Sigmoid colon (tissue), 7 donors: ENCODE data around the gene AVPR1B. TPM values are rescaled to one million over a fixed set of nuclear protein-coding genes. Genes with fewer than 3 reads are reported as not detected.

ENCODE experiments used
- DNase-seq: peaks from one replicate; pipeline ENCODE4 v3.0.0-alpha.2; 2019
- H3K27ac ChIP-seq, 4 donors: fragments of 200-600 bp; sonication (generic); one replicate each; pipeline ENCODE4 v1.5.1; 2016 to 2019; ENCODE audit warnings: mild to moderate bottlenecking in 1 of 4
- H3K27me3 ChIP-seq, 3 donors: fragments of 200-600 bp; sonication (generic); one replicate each; pipeline ENCODE4 v1.5.1; 2019; ENCODE audit warnings: mild to moderate bottlenecking in 1 of 3
- H3K36me3 ChIP-seq, 4 donors: fragments of 200-600 bp; sonication (generic); one replicate each; pipeline ENCODE4 v1.5.1; 2016 to 2019
- H3K4me1 ChIP-seq, 4 donors: fragments of 200-600 bp; sonication (generic); one replicate each; pipeline ENCODE4 v1.5.1; 2017 to 2019
- H3K4me3 ChIP-seq, 4 donors: fragments of 200-600 bp; sonication (generic); one replicate each; pipeline ENCODE4 v1.5.1; 2017 to 2019; ENCODE audit warnings: mild to moderate bottlenecking in 2 of 4, moderate library complexity in 1 of 4
- H3K9me3 ChIP-seq, 4 donors: fragments of 200-600 bp in 3 of 4; sonication (generic) in 3 of 4; one replicate each; pipeline versions ENCODE4 v1.5.1 to v1.6.1; 2013 to 2019
- CTCF ChIP-seq, 4 experiments: fragments of 450-650 bp in 3 of 4; fragments of 200-600 bp in 1 of 4; IDR thresholded peaks; one replicate each; pipeline ENCODE4 v1.5.1; 2016 to 2019; ENCODE audit warnings: antibody characterized with exemption in 4 of 4, mild to moderate bottlenecking in 3 of 4, moderate library complexity in 2 of 4
- EP300 ChIP-seq, 4 donors: sonication (generic); formaldehyde crosslinking; IDR thresholded peaks; one replicate each; pipeline ENCODE4 v1.6.1; 2017; ENCODE audit warnings: antibody characterized with exemption in 4 of 4
- POLR2A ChIP-seq, 2 donors: fragments of 450-650 bp; IDR thresholded peaks; one replicate each; pipeline ENCODE4 v1.6.1; 2016; ENCODE audit warnings: antibody characterized with exemption in 2 of 2, mild to moderate bottlenecking in 2 of 2, moderate library complexity in 2 of 2
- POLR2AphosphoS5 ChIP-seq, 4 donors: sonication (generic); formaldehyde crosslinking; IDR thresholded peaks; one replicate each; pipeline ENCODE4 v1.6.1; 2017; ENCODE audit warnings: antibody characterized with exemption in 4 of 4
- WGBS, 2 donors: extraction: QIAGEN DNeasy Blood & Tissue Kit; methylation state at CpG; one replicate each; pipeline ENCODE4 v1.1.7; 2013; 5-methylcytosine and 5-hydroxymethylcytosine counted together
- intact Hi-C: fragments of 100-400 bp; cut with DNase I; formaldehyde crosslinking; loops from one replicate; pipeline ENCODE4 v1.15.1; 2023
- polyA plus RNA-seq, 3 donors: library from polyadenylated mRNA; stranded (reverse); fragments of 200-250 nt; gene quantifications; one replicate each; pipeline ENCODE4 v1.2.3, GENCODE V29; 2013
- total RNA-seq, 4 donors: library from RNA; depleted of rRNA; stranded (reverse); fragments of >200 nt; gene quantifications; one replicate each; pipeline ENCODE4 v1.1.0, GENCODE V29; 2016
- donor health status: healthy with polysubstance abuse.
- donor health status: Bipolar disorder and iron deficiency.
- donor health status: healthy.

Gene AVPR1B
- total and polyA plus RNA-seq, 7 donors = 0.23 to 0.36 TPM; not detected in 5

GRCh38 chr1:206080026-206080820, 37.0 kb downstream of the AVPR1B start:
- intact Hi-C loops = no loop called here
- H3K27me3 ChIP-seq = peaks cover 0 to 3% (median 0%) of the 10 kb centered on the region in 3 donors
- no peaks in the 10 kb centered on the region for H3K9me3 ChIP-seq
- H3K36me3 ChIP-seq = no peaks in the 10 kb centered on the region
- DNase-seq = no peak
- TF ChIP-seq POLR2AphosphoS5 (IDR thresholded peaks at IDR 0.05) (no peak), EP300 (IDR thresholded peaks at IDR 0.05) (no peak), CTCF (IDR thresholded peaks at IDR 0.05) (no peak), POLR2A (IDR thresholded peaks at IDR 0.05) (no peak)
- H3K4me3 ChIP-seq = no peak overlapping the region
- H3K27ac ChIP-seq = no peak overlapping the region
- no peaks in the 10 kb centered on the region for H3K4me1 ChIP-seq
- 43 to 44% methylated on average over 8 of the region's 8 CpGs for WGBS, 2 donors

GRCh38 chr1:206079135-206079534, 38.1 kb downstream of the AVPR1B start:
- peaks cover 0 to 3% (median 0%) of the 10 kb centered on the region in 3 donors for H3K27me3 ChIP-seq
- H3K4me3 ChIP-seq = no peak overlapping the region
- no peaks in the 10 kb centered on the region for H3K9me3 ChIP-seq
- DNase-seq = no peak
- 17 to 53% methylated on average over 1 of the region's 1 CpG for WGBS, 2 donors
- no peaks in the 10 kb centered on the region for H3K36me3 ChIP-seq
- intact Hi-C loops = no loop called here
- TF ChIP-seq POLR2A (IDR thresholded peaks at IDR 0.05) (no peak), CTCF (IDR thresholded peaks at IDR 0.05) (no peak), POLR2AphosphoS5 (IDR thresholded peaks at IDR 0.05) (no peak), EP300 (IDR thresholded peaks at IDR 0.05) (no peak)
- no peak overlapping the region for H3K27ac ChIP-seq
- no peaks in the 10 kb centered on the region for H3K4me1 ChIP-seq

- WGBS, 2 donors = 78 to 82% methylated on average over 11 of the region's 11 CpGs
- Histone ChIP-seq H3K27me3 (peaks cover 0 to 3% (median 0%) of the 10 kb centered on the region in 3 donors), H3K4me3 (no peak overlapping the region), H3K9me3 (no peaks in the 10 kb centered on the region), H3K4me1 (no peaks in the 10 kb centered on the region), H3K36me3 (no peaks in the 10 kb centered on the region), H3K27ac (no peak overlapping the region)
- TF ChIP-seq POLR2AphosphoS5 (IDR thresholded peaks at IDR 0.05) (no peak), POLR2A (IDR thresholded peaks at IDR 0.05) (no peak), CTCF (IDR thresholded peaks at IDR 0.05) (no peak), EP300 (IDR thresholded peaks at IDR 0.05) (no peak)
- DNase-seq = no peak
- intact Hi-C loops = no loop called here
Measured at GRCh38 chr1:206075786-206076755, 41.1 kb downstream of the AVPR1B start.

GRCh38 chr1:206074839-206075238, 42.3 kb downstream of the AVPR1B start:
- peaks cover 0 to 3% (median 0%) of the 10 kb centered on the region in 3 donors for H3K27me3 ChIP-seq
- WGBS, 2 donors = 19 to 49% methylated on average over 3 of the region's 3 CpGs
- H3K36me3 ChIP-seq = no peaks in the 10 kb centered on the region
- intact Hi-C loops = no loop called here
- no peak overlapping the region for H3K4me3 ChIP-seq
- no peak overlapping the region for H3K27ac ChIP-seq
- TF ChIP-seq POLR2A (IDR thresholded peaks at IDR 0.05) (no peak), CTCF (IDR thresholded peaks at IDR 0.05) (no peak), EP300 (IDR thresholded peaks at IDR 0.05) (no peak), POLR2AphosphoS5 (IDR thresholded peaks at IDR 0.05) (no peak)
- no peaks in the 10 kb centered on the region for H3K9me3 ChIP-seq
- H3K4me1 ChIP-seq = no peaks in the 10 kb centered on the region
- DNase-seq = no peak
